Measurements from ENCODE around the gene TP53I13. TPM values are rescaled to one million over a fixed set of nuclear protein-coding genes. Genes with fewer than 3 reads are reported as not detected.

Gene TP53I13
- total and polyA plus RNA-seq, 10 of the 15 experiments (the other 5 are each of a cell fraction or from before 2014, with no cell fraction given), result 0.31 to 45.1 (median 19.5) TPM; not detected in 1

DNA sequence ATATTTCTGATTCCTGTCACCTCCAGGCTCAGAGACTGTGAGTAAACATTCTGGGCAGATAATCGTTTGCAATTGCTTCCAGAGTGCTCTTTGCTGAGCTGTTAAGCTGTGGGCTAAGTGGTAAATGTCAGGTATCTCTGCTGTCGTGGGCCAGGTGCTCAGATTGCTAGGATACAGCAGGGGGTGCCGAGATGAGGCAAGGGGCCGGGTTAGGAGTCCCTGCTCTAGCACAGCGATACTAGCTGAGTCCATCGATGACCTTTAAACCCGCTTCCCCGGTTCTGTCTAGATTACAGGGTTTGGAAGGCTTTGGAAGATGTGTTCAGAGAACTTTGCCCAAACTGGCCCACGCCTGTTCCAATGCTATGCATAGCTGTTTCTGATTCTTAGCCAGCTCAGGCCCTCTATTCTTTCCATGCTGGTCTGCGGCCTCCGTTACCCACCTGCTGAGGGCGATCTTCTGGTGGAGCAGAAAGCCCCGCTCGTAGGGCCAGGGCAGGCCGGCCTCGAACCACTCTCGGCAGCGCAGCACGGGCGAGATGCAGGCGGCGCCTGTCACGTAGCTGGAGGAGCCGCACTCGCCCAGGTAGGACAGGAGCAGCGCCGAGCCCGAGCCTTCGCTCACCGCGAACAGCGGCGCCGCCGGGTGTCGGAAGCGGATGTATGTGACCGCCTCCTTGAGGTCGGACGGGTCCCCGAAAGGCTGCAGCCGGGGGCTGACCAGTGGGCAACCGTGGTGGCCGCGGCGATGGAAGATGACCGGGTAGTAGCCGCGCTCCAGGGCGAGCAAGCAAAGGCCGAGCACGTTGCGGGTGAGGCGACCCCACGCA, 2.6 kb upstream of the TP53I13 start:
- H4K20me1 ChIP-seq (ENCODE audit: control insufficient read depth, insufficient read depth), result no peaks in the 10 kb centered on the region
- no peak for DNase-seq (ENCODE audit: low read depth, low spot score)
- peak overlapping the region; percentile 95 for H3K4me2 ChIP-seq (ENCODE audit: control insufficient read depth, insufficient read depth)
- H3K9ac ChIP-seq (ENCODE audit: control insufficient read depth, insufficient read depth, low read length), result peak overlapping the region; percentile 70
- in situ Hi-C loops (cut with MboI) (no loop called here), intact Hi-C loops (cut with micrococcal nuclease; ENCODE audit: unreplicated experiment) (no loop called here)
- POLR2A ChIA-PET, result interaction anchor here (0.6 to 1.4 kb wide), 4 partner anchors 23 to 898 kb away, joined by 3 read pairs; partner anchors contain the start of gene SSH2
- peak; percentile 23 for FAIRE-seq
- WGBS (ENCODE audit: insufficient coverage, insufficient replicate concordance, low lambda C conversion rate, missing lambda C conversion rate), result 6% methylated on average over 48 of the region's 55 CpGs
- ATAC-seq, result peak; percentile 51
- SMC1A ChIA-PET (ENCODE audit: uncharacterized antibody, unreplicated experiment), result interaction anchor here (0.6 to 1.2 kb wide), 5 partner anchors 10 to 346 kb away, joined by 3 to 5 read pairs (median 3); partner anchors contain the start of gene ANKRD13B
- CTCF ChIA-PET, result interaction anchor here (0.6 to 3.5 kb wide), 9 partner anchors 9 to 242 kb away, joined by 3 to 21 read pairs (median 6); no protein-coding TSS in a partner anchor
- peaks cover 7% of the 10 kb centered on the region; the same call in 1 of the 2 replicates for H3K79me2 ChIP-seq (ENCODE audit: control insufficient read depth, insufficient read depth, low read length)
- H3K4me1 ChIP-seq (ENCODE audit: control insufficient read depth, insufficient read depth, low read length), result peaks cover 18% of the 10 kb centered on the region
- no peaks in the 10 kb centered on the region for H3K9me3 ChIP-seq (replicated peaks; ENCODE audit: control insufficient read depth, insufficient read depth, low read length)
- peak overlapping the region; percentile 50 for H3K27ac ChIP-seq (ENCODE audit: control insufficient read depth, insufficient read depth)
- no peaks in the 10 kb centered on the region for H3K27me3 ChIP-seq (replicated peaks in 1 of 2; ENCODE audit: control insufficient read depth in 2 of 2, insufficient read depth in 2 of 2, low read length in 1 of 2)
- H3K4me3 ChIP-seq, result peak overlapping the region; percentile 96
- H3K36me3 ChIP-seq (ENCODE audit: control insufficient read depth in 2 of 2, insufficient read depth in 2 of 2, low read length in 1 of 2), result peaks cover 2 to 3% of the 10 kb centered on the region in 2 experiments; a peak in 3 of 4 replicates
- no TSS peak for BruUV-seq (replicated peaks)
- H2AFZ ChIP-seq (ENCODE audit: control insufficient read depth, low read depth, low read length), result peak overlapping the region; percentile 91
- RAD21 ChIA-PET (ENCODE audit: unreplicated experiment), result interaction anchor here (1.1 to 2.4 kb wide), 4 partner anchors 10 to 195 kb away, joined by 3 to 9 read pairs (median 6); no protein-coding TSS in a partner anchor
- TF ChIP-seq, protein P1, sequence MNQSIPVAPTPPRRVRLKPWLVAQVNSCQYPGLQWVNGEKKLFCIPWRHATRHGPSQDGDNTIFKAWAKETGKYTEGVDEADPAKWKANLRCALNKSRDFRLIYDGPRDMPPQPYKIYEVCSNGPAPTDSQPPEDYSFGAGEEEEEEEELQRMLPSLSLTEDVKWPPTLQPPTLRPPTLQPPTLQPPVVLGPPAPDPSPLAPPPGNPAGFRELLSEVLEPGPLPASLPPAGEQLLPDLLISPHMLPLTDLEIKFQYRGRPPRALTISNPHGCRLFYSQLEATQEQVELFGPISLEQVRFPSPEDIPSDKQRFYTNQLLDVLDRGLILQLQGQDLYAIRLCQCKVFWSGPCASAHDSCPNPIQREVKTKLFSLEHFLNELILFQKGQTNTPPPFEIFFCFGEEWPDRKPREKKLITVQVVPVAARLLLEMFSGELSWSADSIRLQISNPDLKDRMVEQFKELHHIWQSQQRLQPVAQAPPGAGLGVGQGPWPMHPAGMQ (IDR thresholded peaks at IDR 0.05; ENCODE audit: borderline replicate concordance), result no peak
- TF ChIP-seq RCOR1 (conservative IDR thresholded peaks at IDR 0.05; ENCODE audit: low read depth, low read length) (no peak), RB1 (IDR thresholded peaks at IDR 0.05; ENCODE audit: borderline replicate concordance) (no peak), RBBP5 (conservative IDR thresholded peaks at IDR 0.05) (no peak), STAT1 (conservative IDR thresholded peaks at IDR 0.05) (no peak), NBN (IDR thresholded peaks at IDR 0.05) (no peak), SIN3A (IDR thresholded peaks at IDR 0.05; ENCODE audit: low read depth, low read length) (no peak), KLF5 (IDR thresholded peaks at IDR 0.05; ENCODE audit: partially characterized antibody) (no peak), NR2C1 (IDR thresholded peaks at IDR 0.05) (no peak), CREB1 (IDR thresholded peaks at IDR 0.05; ENCODE audit: low read depth) (no peak), WRNIP1 (IDR thresholded peaks at IDR 0.05; ENCODE audit: borderline replicate concordance, low read depth, low read length) (no peak), ETV6 (conservative IDR thresholded peaks at IDR 0.05 in 1 of 2, IDR thresholded peaks at IDR 0.05 in 1 of 2; ENCODE audit: borderline replicate concordance in 1 of 2, low read depth in 1 of 2) (no peak), SMAD1 (IDR thresholded peaks at IDR 0.05; ENCODE audit: low read depth, partially characterized antibody) (no peak), HDAC2 (IDR thresholded peaks at IDR 0.05) (no peak)
- TF ChIP-seq, protein P2, sequence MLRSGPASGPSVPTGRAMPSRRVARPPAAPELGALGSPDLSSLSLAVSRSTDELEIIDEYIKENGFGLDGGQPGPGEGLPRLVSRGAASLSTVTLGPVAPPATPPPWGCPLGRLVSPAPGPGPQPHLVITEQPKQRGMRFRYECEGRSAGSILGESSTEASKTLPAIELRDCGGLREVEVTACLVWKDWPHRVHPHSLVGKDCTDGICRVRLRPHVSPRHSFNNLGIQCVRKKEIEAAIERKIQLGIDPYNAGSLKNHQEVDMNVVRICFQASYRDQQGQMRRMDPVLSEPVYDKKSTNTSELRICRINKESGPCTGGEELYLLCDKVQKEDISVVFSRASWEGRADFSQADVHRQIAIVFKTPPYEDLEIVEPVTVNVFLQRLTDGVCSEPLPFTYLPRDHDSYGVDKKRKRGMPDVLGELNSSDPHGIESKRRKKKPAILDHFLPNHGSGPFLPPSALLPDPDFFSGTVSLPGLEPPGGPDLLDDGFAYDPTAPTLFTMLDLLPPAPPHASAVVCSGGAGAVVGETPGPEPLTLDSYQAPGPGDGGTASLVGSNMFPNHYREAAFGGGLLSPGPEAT (IDR thresholded peaks at IDR 0.05; ENCODE audit: low read depth), result no peak
- TF ChIP-seq, protein P3, sequence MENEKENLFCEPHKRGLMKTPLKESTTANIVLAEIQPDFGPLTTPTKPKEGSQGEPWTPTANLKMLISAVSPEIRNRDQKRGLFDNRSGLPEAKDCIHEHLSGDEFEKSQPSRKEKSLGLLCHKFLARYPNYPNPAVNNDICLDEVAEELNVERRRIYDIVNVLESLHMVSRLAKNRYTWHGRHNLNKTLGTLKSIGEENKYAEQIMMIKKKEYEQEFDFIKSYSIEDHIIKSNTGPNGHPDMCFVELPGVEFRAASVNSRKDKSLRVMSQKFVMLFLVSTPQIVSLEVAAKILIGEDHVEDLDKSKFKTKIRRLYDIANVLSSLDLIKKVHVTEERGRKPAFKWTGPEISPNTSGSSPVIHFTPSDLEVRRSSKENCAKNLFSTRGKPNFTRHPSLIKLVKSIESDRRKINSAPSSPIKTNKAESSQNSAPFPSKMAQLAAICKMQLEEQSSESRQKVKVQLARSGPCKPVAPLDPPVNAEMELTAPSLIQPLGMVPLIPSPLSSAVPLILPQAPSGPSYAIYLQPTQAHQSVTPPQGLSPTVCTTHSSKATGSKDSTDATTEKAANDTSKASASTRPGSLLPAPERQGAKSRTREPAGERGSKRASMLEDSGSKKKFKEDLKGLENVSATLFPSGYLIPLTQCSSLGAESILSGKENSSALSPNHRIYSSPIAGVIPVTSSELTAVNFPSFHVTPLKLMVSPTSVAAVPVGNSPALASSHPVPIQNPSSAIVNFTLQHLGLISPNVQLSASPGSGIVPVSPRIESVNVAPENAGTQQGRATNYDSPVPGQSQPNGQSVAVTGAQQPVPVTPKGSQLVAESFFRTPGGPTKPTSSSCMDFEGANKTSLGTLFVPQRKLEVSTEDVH (IDR thresholded peaks at IDR 0.05; ENCODE audit: low read depth, partially characterized antibody), result no peak
